NAMALWA (cell line): ENCODE measurements around the gene CCDC102B.
"Not testable (repeated sequence)": the region's sequence is repeated elsewhere in the genome, so short reads cannot be mapped to it uniquely, and the experiment has no call there.

ENCODE experiments used
- DNase-seq: peaks from one replicate; pipeline ENCODE4 v3.0.0-alpha.2; 2015; ENCODE audit warnings: low spot score

CCDC102B gene

DNA sequence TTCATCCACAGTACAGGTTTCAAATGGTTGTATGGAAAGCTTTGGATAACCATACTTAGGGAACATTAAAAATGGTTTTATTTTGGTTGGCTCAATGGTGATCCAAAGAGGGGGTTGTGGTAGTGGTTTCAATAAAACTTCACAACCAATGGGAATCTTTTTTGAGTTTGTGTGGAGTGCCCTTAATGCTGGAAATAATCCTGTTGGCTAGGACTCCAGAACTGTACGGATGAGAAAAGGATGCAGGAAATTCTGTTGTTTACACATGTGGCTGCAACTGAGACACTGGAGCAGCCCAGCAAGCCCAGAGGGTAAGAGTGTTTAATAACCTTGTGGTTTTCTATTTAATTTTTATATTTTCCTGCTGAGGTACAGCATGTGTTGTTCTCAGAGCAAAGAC, at the start of gene CCDC102B:
Gene CCDC102B, plus strand, starts transcription at position 210 of the 400 bp plus-strand sequence. CDS start 38,684 bp downstream, outside the sequence.
- no peak for DNase-seq

DNA sequence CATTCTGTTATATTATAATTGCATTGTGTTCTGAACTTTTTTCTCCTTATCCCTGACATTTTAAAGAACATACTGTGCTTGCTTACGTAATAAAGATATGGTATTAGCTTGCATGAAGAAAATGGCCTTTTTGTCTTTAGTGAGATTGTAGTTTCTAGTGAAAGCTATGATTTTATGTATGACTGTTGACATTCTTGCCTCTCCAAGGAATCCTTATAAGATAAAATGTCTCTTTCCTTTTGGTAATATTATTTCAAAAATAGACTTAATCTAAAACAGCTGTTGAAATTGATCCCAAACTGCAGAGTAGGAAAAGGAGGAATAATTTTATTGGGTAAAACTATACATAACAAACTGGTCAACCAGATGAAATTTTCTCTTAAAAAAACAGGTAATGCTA, 40.8 kb upstream of the CCDC102B start:
- no peak for DNase-seq

DNA sequence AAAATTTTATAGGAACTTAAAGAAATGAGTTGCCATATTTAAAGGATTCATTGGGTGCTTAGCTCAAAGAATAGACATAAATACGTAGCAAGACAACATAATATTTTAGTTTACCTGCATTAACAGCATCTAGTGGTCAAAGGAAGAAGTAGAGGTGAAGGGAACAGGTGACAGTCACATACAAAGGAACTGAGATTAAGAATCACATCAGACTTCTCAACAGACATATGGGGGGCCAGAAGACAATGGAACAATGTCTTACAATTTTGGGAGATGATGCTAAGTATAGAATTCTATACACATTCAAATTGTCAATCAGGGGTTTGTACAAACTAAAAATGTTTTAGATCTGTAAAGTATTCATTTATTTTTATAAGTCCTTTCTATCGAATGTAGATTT, 38.6 kb upstream of the CCDC102B start:
- no peak for DNase-seq

DNA sequence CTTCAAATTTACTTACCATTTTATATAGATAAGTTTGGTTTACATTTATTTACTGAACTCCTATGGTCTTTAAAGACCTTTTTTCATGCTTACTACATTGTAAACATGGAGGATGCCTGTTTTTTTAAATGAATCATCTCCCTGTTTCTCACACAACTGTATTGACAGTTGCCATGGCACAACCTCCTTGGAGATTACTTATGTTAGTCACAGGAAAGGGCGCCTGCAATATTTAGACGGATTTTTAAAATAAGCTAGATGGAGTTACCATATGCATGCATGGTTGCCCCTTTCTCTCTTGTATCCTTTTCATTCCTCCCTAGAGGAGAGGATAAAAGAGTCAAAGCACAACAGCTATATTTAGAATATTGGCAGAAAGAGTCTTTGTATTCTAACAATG, 34.8 kb upstream of the CCDC102B start:
- no peak for DNase-seq

DNA sequence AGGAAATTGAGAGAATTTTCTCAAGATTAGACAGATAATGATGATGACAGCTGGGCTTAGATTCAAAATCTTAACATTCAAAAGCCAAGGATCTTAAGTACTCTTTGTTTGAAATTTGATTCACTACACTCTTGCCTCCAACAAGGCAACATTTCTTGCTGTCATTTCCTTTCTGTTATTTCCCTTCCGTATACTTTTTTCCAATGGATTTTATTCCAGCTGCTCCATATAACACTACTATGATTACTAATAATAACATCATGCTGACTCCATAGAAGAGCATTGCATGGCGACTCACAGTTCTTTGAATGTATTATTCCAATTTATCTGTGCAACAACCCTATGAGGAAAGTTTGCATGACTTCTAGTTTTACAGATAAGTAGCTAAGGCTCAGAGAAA, 33.9 kb upstream of the CCDC102B start:
- no peak for DNase-seq

DNA sequence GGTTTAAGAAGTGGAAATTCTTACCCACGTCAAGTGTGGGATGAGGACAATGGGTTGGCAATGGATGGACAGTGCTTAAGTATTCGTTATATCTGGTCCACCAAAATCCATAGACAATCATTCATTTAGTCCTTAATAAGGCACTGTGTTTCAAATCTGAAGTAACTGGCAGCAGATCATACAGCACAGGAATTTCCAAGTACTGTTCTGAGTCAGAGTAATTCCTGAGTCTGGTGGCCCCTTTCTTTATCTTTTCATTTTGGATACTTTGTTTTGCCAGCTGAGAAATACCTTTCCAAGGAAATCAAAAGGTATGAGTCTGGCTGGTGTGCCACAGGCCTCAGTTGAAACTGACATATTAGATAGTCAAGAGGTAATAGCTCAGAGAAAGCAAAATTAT, 31.4 kb upstream of the CCDC102B start:
- no peak for DNase-seq

DNA sequence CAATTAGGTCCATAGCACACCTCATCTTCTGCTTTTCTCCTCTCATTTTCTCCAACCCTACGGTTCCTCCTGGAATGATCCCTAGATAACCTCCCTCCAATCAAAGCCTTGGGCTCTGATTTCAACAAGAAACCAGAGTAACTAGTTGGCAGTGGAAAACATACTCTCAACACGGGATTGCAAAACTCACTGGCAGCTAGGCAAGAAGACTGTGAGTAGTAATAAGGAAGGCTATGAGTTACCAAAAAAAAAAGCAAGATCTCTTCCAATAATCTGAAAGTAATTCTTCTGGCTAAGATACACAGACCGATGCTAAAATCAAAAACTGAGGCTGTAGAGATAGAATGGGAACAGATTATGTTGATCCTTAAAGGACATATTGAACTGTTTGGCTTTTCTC, 28.4 kb upstream of the CCDC102B start:
- no peak for DNase-seq

DNA sequence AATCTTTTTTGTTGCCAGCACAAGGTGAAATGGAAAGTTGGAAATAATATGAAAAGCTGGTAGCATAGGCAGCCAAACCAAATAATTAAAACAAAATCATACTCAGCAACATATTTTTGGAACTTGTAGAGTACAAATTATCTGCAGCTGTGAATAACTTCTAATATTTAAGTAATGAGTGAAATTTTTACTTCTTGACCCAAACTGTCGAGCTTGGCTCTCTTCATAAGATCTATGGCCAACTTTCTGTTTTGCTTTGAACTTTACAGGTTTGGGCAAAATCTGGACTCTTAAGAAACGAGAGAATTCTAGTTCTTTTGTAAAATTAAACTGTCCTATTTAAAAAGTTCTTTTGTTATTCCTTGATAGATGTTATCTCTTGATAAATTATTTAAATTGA, 25.6 kb upstream of the CCDC102B start:
- DNase-seq, result no peak

DNA sequence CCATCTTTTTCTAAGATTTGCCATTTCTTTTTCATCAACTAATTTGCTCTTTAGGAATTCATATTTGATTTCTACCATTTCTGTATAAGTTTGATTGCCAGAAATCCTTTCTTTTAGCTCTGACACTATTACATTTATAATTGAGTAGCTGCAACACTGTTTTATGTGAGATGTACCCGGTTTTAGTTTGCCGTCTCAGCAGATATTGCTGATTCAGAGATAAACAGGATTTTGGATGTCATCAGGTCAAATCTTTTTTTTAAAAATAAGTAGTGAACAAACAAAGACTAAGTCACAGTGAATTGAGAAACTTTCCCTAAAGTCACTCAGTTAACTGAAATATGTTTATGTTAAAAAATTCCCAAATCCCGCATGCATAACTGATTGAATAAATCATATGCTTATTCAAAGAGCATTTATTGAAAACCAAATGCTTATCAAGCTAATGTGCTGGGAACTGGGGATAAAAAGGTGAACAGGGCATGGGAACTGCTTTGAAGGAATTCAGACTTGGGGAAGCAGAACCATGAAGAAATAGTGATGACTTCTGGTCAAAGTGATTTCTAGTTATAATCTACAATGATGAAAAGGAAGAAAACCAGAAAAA, 19.5 kb upstream of the CCDC102B start:
- DNase-seq, result no peak

DNA sequence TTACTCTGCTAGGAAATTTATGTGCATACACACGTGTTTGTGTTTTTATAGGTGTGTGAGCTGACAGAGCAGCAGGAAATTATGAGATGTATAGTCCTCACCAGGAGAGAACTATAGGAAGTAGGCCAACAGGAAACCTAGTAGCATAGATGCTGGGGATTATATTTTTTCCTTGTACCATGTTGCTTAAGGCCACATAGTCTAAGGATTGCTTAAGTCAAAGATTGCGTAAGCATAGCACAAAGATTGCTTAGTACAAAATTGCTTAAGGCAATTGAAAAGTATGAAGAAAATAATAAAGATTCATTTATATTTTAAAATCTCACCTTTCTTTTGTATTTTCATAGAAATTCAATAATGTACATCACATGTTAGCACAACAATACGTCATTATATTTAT, 18.7 kb upstream of the CCDC102B start:
- no peak for DNase-seq

DNA sequence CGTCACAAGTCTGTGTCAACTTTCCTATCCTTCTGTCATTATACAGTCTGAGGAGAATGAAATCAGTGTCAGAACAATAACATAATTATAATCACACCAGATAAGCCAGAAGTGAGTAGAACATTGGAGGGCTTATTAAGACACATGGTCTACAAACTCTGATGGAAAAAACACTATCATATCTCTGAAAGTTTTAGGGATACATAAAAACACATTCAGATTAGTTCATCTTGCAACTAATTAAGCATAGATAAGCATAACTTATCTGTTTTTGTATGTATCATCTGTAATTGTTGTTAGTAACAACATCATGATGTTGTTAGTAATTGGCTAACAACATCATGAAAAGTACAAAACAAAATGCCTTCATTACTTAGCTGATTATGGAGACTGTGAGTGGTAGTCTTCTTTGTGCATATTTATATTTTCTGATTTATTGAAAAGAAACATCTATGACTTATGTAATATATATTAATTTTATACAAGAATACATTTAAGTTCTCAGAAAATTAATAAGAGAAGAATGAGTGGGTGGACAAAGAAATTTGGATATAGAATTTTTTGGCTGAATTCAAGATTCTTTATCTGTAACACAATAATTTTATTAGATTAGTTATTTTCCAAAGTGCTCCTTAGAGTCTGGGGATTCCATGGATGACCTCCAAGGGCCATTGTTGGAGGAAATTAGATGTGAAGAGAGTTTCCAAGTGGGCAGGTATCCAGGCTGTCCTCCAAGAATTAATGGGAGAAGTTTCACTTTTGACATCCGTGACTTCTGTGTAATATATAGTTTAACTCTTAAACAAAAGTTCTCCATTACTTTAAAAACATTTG, 16.9 kb upstream of the CCDC102B start:
- DNase-seq, result no peak

DNA sequence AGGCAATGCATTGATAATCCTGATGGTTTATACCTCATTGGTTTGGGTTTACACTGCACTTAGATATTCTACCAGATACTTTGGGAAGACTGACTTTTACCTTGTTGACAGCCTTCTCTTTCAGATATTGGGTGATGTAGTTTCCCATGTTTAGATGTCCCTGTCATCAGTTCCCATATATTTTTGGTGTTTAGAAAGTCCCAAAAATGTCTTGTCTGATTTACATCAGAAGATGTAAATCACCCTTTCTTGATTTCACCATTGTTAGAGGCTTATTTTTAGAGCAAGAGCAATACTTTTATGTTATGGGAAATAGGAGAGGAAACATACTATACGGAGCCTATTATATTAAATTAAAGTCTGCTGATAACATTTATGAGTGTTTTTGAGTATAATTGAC, 14.4 kb upstream of the CCDC102B start:
- DNase-seq, result no peak

DNA sequence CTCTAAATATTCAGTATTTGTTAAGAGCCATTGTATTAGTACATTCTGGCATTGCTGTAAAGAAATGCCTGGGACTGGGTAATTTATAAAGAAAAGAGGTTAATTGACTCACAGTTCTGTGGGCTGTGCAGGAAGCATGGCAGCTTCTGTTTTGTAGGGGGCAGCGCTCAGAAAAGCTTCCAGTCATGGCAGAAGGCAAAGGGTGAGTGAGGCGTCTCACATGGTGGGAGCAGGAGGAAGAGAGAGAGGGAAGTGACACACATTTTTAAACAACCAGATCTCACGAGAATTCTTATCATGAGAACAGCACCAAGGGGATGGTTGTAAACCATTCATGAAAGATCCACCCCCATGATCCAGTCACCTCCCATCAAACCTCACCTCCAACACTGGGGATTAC, 13.8 kb upstream of the CCDC102B start:
- DNase-seq, result no peak

DNA sequence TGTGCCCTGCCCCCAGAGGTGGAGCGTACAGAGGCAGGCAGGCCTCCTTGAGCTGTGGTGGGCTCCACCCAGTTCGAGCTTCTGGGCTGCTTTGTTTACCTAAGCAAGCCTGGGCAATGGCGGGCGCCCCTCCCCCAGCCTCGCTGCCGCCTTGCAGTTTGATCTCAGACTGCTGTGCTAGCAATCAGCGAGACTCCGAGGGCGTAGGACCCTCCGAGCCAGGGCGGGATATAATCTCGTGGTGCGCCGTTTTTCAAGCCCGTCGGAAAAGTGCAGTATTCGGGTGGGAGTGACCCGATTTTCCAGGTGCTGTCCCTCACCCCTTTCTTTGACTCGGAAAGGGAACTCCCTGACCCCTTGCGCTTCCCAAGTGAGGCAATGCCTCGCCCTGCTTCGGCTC, 7.6 kb upstream of the CCDC102B start:
- not testable (repeated sequence) for DNase-seq

DNA sequence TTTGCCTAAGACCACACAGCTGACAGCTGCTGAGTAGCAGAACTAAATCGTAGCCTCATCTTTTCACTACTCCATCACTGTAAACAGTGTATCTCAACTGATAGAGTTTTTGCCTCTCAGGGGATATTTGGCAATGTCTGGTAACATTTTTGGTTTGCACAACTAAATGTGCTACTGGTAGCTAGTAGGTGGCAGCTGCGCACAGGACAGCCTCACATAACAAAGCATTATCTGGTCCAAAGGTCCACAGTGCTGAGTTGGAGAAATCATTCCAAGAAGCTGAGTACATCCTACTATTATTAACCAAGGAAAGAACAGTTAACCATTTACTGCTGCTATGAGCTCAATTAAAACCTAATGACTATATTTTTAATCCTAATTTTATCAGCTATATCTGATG, 6.1 kb upstream of the CCDC102B start:
- no peak for DNase-seq

DNA sequence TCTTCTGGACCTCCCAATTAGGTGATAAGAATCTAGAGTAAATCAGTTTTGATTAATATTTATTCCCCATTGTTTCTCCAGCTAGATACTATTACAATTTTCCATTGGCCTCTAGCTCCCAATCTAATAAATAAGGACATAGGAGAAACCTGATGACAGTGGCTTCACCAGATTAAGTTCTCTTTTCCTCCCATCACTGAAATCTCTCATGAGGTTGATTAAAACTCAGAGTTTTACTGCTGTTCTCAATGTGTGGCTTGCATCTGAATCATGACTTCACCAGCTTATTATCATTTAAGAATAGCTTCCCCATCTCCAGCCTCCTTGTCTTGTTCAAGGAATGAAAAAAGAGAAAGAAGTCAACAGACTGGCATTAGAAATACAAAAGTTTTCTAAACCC, 3.9 kb upstream of the CCDC102B start:
- no peak for DNase-seq

DNA sequence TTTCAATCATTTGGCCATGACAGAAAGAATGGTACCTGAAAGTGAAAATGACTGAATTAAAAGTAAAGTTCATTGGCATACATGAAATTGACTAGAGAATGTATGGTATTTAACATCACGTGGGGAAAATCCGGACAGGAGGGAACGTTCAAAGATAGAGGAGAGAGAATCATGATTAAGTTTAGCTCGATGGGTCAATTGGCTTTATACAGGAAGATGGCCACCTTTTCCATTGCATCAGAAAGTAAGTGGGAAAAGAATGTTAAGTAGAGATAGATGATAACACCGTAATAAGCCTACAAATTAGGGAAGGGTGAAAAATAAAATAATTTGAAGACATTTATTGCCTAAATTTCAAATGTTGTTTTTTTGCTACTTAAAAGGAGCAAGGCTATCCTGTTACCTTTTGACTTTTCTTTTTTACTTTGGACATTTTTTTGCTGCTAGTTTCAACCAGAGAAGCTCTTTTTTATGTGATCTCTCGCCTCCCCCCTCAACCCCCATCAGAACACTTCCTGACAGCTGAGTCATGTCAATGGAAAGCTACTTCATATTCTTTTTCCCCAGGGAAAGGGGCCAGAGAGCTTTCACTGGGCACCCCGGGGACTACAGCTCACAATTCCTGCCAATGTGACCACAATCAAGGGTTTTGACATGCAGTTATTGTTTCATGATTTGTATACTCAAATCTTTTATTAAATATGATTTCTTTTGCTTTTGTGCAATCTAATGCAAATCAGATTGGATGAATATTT, 767 bp upstream of the CCDC102B start:
- DNase-seq, result no peak

DNA sequence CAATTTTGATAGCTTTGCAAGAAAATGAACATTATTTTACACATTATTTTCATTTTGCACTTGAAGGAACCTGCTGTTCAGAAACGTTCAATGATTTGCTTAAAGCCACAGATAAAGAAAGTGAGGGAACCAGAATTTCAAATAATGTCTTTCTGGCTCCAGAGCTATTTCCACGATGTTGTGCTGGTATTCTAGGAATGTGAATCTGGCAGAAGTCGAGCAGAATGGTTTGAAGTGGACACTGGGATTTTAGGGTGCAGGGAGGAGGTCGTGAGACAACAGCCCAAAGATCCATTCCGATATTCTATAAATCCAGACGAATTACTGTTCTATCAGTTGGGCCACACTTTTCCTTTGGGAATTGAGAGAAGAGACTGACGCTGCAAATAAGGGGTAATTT, 2.2 kb downstream of the CCDC102B start:
- no peak for DNase-seq

DNA sequence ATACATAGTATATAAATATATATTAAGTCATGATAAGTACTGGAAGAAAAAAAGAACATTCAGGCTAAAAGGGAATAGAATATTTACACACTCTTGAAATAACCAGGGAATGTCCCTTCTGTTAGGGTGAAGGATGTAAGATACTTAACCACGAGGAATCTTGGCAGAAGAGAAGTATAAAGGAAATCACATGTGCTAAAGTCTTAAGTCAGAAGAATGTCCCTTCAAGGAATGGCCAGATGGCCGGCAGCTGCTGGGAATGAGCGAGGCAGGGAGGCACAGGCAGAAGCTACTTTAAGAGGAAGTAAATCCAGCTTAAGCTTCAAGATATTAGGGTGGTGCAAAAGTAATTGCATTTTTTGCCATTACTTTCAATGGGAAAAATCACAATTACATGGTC, 5.5 kb downstream of the CCDC102B start:
- DNase-seq, result no peak

DNA sequence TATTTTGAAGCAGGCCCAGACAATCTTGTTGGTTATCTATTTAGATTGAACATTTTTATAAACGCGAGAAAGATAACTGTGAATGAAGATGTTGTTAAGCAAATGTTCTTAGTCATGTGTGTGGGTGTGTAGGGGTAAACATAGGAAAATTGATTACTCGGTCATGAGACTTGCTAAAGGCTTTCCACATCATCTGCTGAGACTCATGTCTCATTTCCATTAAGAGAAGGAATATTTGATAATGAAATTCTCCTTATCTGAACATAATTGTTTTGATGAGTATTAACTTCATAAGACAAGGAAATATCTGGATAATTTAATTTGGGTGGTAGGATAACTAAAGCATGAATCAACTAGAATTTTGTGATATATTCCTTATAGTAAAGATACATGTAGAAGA, 19.7 kb downstream of the CCDC102B start:
- DNase-seq, result no peak

DNA sequence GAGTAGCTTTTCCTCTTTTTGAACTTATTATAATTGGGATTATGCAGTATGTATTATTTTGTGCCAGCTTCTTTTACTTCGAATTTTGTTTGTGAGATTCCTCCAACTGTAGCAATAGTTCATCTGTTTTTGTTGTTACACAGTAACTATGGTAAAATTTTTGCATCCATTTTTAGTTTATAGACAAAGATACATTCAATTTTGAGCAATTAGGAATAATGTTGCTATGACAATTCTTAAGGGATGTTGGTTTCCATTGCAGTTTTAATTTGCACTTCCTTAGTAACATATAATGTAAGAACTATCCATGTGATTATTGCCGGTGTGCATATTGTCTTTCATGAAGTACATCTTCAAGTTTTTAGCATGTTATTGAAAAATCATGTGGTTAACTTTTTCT, 20.7 kb downstream of the CCDC102B start:
- no peak for DNase-seq

DNA sequence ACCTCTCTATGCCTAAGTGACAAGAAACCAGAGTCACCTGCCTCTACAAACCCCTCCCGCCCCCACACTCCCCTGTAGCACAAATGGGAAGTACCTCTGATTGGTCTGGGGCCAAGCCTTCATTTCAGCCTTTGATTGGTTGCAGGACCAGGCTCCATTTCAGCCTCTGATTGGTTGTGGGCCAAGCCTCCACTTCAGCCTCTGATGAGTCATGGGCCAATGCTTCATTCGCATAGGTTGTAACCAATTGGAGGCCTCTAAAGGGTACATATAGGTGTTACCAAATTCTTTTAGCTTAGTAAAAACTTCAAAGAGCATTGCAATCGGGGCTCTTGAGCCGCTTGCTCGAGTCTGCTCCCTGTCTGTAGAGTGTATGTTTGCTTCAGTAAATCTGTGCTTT, 25.0 kb downstream of the CCDC102B start:
- no peak for DNase-seq

DNA sequence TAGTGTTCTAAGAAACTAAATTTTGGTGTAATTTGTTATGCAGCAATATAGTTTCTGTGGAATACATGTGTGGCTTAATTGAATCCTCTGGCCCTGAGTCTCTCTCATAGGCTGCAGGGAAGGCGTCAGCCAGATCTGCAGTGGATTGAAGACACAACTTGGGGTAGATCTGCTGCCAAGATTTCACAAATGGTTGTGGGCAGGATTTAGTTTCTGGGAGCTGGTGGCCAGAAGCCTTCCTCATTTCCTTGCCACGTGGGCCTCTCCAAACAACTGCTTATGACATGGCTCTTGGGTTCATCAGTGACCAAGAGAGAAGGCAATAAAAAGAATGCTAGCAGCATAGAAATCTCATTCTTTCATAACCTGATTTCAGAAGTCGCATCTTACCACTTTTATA, 28.2 kb downstream of the CCDC102B start:
- DNase-seq, result no peak
